SK-N-SH (cell line): ENCODE data around the gene ACOXL. TPM values are rescaled to one million over a fixed set of nuclear protein-coding genes. Genes with fewer than 3 reads are reported as not detected.

Source experiments
- CTCF ChIA-PET: fragments of 300-600, 350-600 bp; formaldehyde crosslinking; extraction: SDS; loops from one replicate; lab custom pipeline; 2021; lab: Yijun Ruan, JAX
- POLR2A ChIA-PET: fragments of 350-600 bp; sonication (Branson Sonifier 250); formaldehyde crosslinking; extraction: SDS; loops from one replicate; lab custom pipeline; 2020; ENCODE audit warnings: antibody characterized with exemption, inconsistent platforms; lab: Yijun Ruan, JAX
- DNase-seq: peaks from one replicate; pipeline ENCODE4 v3.0.0; 2012
- H2AFZ ChIP-seq: fragments of 200-600 bp; sonication (generic); 2 replicates; pipeline ENCODE4 v1.8.1; 2016; ENCODE audit warnings: antibody characterized with exemption, mild to moderate bottlenecking, low read depth
- H3F3A ChIP-seq: fragments of 200-600 bp; sonication (generic); replicated peaks from 2 replicates; pipeline ENCODE3; 2016; ENCODE audit warnings: antibody characterized with exemption, mild to moderate bottlenecking; ENCODE audit not compliant: insufficient read depth
- H3K27ac ChIP-seq, 2 experiments: fragments of 200-500 bp in 1 of 2; fragments of 200-600 bp in 1 of 2; sonication (Bioruptor generic) in 1 of 2; sonication (generic), shearing (Covaris generic) in 1 of 2; 2 replicates each; pipeline versions ENCODE4 v1.5.1 to v1.6.1; 2014 to 2016; ENCODE audit warnings: low read depth in 2 of 2, inconsistent platforms in 1 of 2, low read length in 1 of 2, mild to moderate bottlenecking in 1 of 2, mixed read lengths in 1 of 2
- H3K27me3 ChIP-seq: fragments of 200-600 bp; sonication (generic), shearing (Covaris generic); 2 replicates; pipeline ENCODE4 v1.6.1; 2016; ENCODE audit warnings: mixed run types; ENCODE audit not compliant: insufficient read depth
- H3K36me3 ChIP-seq, 2 experiments: fragments of 200-500 bp in 1 of 2; fragments of 200-600 bp in 1 of 2; sonication (Bioruptor generic) in 1 of 2; sonication (generic) in 1 of 2; replicated peaks in 1 of 2; 2 replicates each; pipeline versions ENCODE3 to v1.5.1; 2014 to 2016; ENCODE audit warnings: low read length in 1 of 2, mild to moderate bottlenecking in 1 of 2; ENCODE audit not compliant: insufficient read depth in 2 of 2, control insufficient read depth in 1 of 2
- H3K4me1 ChIP-seq, 2 experiments: fragments of 200-500 bp in 1 of 2; fragments of 200-600 bp in 1 of 2; sonication (Bioruptor generic) in 1 of 2; sonication (generic), shearing (Covaris generic) in 1 of 2; 2 replicates each; pipeline versions ENCODE4 v1.5.1 to v1.6.1; 2014 to 2016; ENCODE audit warnings: low read depth in 1 of 2, low read length in 1 of 2, mixed run types in 1 of 2; ENCODE audit not compliant: insufficient read depth in 2 of 2, control insufficient read depth in 1 of 2
- H3K4me2 ChIP-seq: fragments of 200-600 bp; sonication (generic), shearing (Covaris generic); 2 replicates; pipeline ENCODE4 v1.6.1; 2017; ENCODE audit warnings: mixed run types
- H3K4me3 ChIP-seq, 2 experiments: fragments of 200-500 bp in 1 of 2; fragments of 200-600 bp in 1 of 2; sonication (Bioruptor generic) in 1 of 2; sonication (generic), shearing (Covaris generic) in 1 of 2; 2 replicates each; pipeline versions ENCODE4 v1.5.1 to v1.8.1; 2014 to 2016; ENCODE audit warnings: low read depth in 2 of 2, inconsistent platforms in 1 of 2, low read length in 1 of 2, mild to moderate bottlenecking in 1 of 2, mixed read lengths in 1 of 2, moderate library complexity in 1 of 2
- H3K79me2 ChIP-seq: fragments of 200-600 bp; sonication (generic); 2 replicates; pipeline ENCODE4 v1.8.1; 2017; ENCODE audit warnings: mild to moderate bottlenecking; ENCODE audit not compliant: insufficient read depth
- H3K9ac ChIP-seq: fragments of 200-600 bp; sonication (generic); 2 replicates; pipeline ENCODE4 v1.6.1; 2017; ENCODE audit warnings: mixed run types
- H3K9me2 ChIP-seq: fragments of 200-600 bp; sonication (generic); 2 replicates; pipeline ENCODE4 v1.6.1; 2017; ENCODE audit warnings: mixed run types
- H3K9me3 ChIP-seq: fragments of 200-600 bp; sonication (generic); 2 replicates; pipeline ENCODE4 v1.6.1; 2017; ENCODE audit warnings: mixed run types, mild to moderate bottlenecking, moderate library complexity
- H4K20me1 ChIP-seq: fragments of 200-600 bp; sonication (generic); 2 replicates; pipeline ENCODE4 v1.6.1; 2017; ENCODE audit warnings: mild to moderate bottlenecking, mixed run types; ENCODE audit not compliant: insufficient read depth
- EP300 ChIP-seq, 2 experiments: IDR thresholded peaks; 2 replicates each; pipeline versions ENCODE4 v1.4.0 to v1.6.1; 2012; ENCODE audit warnings: borderline replicate concordance in 1 of 2, low read depth in 1 of 2, low read length in 1 of 2
- FOSL2 ChIP-seq: IDR thresholded peaks from 2 replicates; pipeline ENCODE4 v1.4.0; 2012; ENCODE audit warnings: low read depth, mild to moderate bottlenecking, moderate library complexity, borderline replicate concordance
- FOXJ3 ChIP-seq: sonication (generic); formaldehyde crosslinking; IDR thresholded peaks from 2 replicates; pipeline ENCODE4 v1.5.1; 2020; ENCODE audit warnings: mild to moderate bottlenecking, missing genetic modification reagents
- GATA2 ChIP-seq: sonication (generic); formaldehyde crosslinking; IDR thresholded peaks from 2 replicates; pipeline ENCODE4 v1.5.0; 2020; ENCODE audit warnings: mild to moderate bottlenecking, missing genetic modification reagents
- JUND ChIP-seq: IDR thresholded peaks from 2 replicates; pipeline ENCODE4 v1.4.0; 2012
- MEF2A ChIP-seq: IDR thresholded peaks from 2 replicates; pipeline ENCODE4 v1.4.0; 2012; ENCODE audit warnings: low read depth, borderline replicate concordance
- MXI1 ChIP-seq: IDR thresholded peaks from 2 replicates; pipeline ENCODE4 v1.6.1; 2012; ENCODE audit warnings: mild to moderate bottlenecking, low read depth, low read length, improper control_type of control experiment
- NFIC ChIP-seq: IDR thresholded peaks from 2 replicates; pipeline ENCODE4 v1.4.0; 2012; ENCODE audit warnings: borderline replicate concordance
- POLR2AphosphoS5 ChIP-seq: IDR thresholded peaks from 2 replicates; pipeline ENCODE4 v1.6.1; 2012; ENCODE audit warnings: low read depth, low read length
- RFX5 ChIP-seq: IDR thresholded peaks from 2 replicates; pipeline ENCODE4 v1.6.1; 2012; ENCODE audit warnings: mild to moderate bottlenecking, improper control_type of control experiment, low read length
- RXRA ChIP-seq: IDR thresholded peaks from 2 replicates; pipeline ENCODE4 v1.4.0; 2012; ENCODE audit warnings: low read depth, mild to moderate bottlenecking, borderline replicate concordance
- SMC3 ChIP-seq: IDR thresholded peaks from 2 replicates; pipeline ENCODE4 v1.6.1; 2012; ENCODE audit warnings: low read depth, low read length, improper control_type of control experiment
- TAF1 ChIP-seq: IDR thresholded peaks from 2 replicates; pipeline ENCODE4 v1.6.1; 2012; ENCODE audit warnings: low read depth, mild to moderate bottlenecking, low read length, moderate library complexity, borderline replicate concordance
- TCF12 ChIP-seq: IDR thresholded peaks from 2 replicates; pipeline ENCODE4 v1.4.0; 2012
- TEAD4 ChIP-seq: IDR thresholded peaks from 2 replicates; pipeline ENCODE4 v1.4.0; 2012; ENCODE audit warnings: mild to moderate bottlenecking, borderline replicate concordance; ENCODE audit not compliant: insufficient read depth
- USF2 ChIP-seq: fragments of 150-350 bp; IDR thresholded peaks from 2 replicates; pipeline ENCODE4 v1.6.1; 2017; ENCODE audit warnings: antibody characterized with exemption, low read length, low read depth, borderline replicate concordance
- YY1 ChIP-seq: IDR thresholded peaks from 2 replicates; pipeline ENCODE4 v1.4.0; 2012; ENCODE audit warnings: low read depth, mild to moderate bottlenecking
- WGBS: methylation state at CpG from one replicate; pipeline ENCODE4 v1.1.6; 2017; ENCODE audit warnings: low lambda C conversion rate; 5-methylcytosine and 5-hydroxymethylcytosine counted together
- polyA plus RNA-seq, 3 experiments: library from polyadenylated mRNA; depleted of rRNA; stranded (reverse); fragments of >200 nt; gene quantifications; 2 replicates each; pipeline ENCODE4 v1.2.3, GENCODE V29; 2012
- TF ChIP-seq, protein P1 (sequence below): fragments of 150-350 bp; IDR thresholded peaks from 2 replicates; pipeline ENCODE4 v1.6.1; 2016; ENCODE audit warnings: mild to moderate bottlenecking, low read depth, low read length
- TF ChIP-seq, protein P2 (sequence below): IDR thresholded peaks from 2 replicates; pipeline ENCODE4 v1.4.0; 2012; ENCODE audit warnings: low read depth, borderline replicate concordance
- TF ChIP-seq, protein P3 (sequence below): fragments of 200-600 bp; sonication (generic); IDR thresholded peaks from 2 replicates; pipeline ENCODE4 v1.6.1; 2017; ENCODE audit warnings: antibody characterized with exemption, mild to moderate bottlenecking, moderate library complexity

Gene ACOXL
- polyA plus RNA-seq, 1 of the 3 experiments (the other 2 are of a cell fraction), result not detected

- no peaks in the 10 kb centered on the region for H3K9me3 ChIP-seq
- H3K4me1 ChIP-seq, result peaks cover 4 to 43% of the 10 kb centered on the region in 2 experiments; a peak in 2 of 4 replicates
- no peaks in the 10 kb centered on the region for H3K79me2 ChIP-seq
- no peaks in the 10 kb centered on the region for H3K9me2 ChIP-seq
- no peak for TF ChIP-seq EP300 (IDR thresholded peaks at IDR 0.05; ENCODE audit: borderline replicate concordance in 1 of 2, low read depth in 1 of 2, low read length in 1 of 2)
- TF ChIP-seq SMC3, result no peak
- TF ChIP-seq MXI1, result no peak
- TF ChIP-seq TAF1, result no peak
- TF ChIP-seq MEF2A, result no peak
- TF ChIP-seq JUND, result no peak
- TF ChIP-seq FOXJ3 (CRISPR knock-in tag), result no peak
- TF ChIP-seq RFX5, result no peak
- TF ChIP-seq USF2, result no peak
- no peak for TF ChIP-seq TCF12
- TF ChIP-seq RXRA, result no peak
- TF ChIP-seq YY1, result no peak
- TF ChIP-seq TEAD4, result no peak
- TF ChIP-seq, protein P1, sequence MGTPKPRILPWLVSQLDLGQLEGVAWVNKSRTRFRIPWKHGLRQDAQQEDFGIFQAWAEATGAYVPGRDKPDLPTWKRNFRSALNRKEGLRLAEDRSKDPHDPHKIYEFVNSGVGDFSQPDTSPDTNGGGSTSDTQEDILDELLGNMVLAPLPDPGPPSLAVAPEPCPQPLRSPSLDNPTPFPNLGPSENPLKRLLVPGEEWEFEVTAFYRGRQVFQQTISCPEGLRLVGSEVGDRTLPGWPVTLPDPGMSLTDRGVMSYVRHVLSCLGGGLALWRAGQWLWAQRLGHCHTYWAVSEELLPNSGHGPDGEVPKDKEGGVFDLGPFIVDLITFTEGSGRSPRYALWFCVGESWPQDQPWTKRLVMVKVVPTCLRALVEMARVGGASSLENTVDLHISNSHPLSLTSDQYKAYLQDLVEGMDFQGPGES, result no peak
- no peak for TF ChIP-seq FOSL2
- TF ChIP-seq, protein P2, sequence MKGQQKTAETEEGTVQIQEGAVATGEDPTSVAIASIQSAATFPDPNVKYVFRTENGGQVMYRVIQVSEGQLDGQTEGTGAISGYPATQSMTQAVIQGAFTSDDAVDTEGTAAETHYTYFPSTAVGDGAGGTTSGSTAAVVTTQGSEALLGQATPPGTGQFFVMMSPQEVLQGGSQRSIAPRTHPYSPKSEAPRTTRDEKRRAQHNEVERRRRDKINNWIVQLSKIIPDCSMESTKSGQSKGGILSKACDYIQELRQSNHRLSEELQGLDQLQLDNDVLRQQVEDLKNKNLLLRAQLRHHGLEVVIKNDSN, result no peak
- no peak for TF ChIP-seq POLR2AphosphoS5
- no peak for TF ChIP-seq NFIC
- TF ChIP-seq, protein P3, sequence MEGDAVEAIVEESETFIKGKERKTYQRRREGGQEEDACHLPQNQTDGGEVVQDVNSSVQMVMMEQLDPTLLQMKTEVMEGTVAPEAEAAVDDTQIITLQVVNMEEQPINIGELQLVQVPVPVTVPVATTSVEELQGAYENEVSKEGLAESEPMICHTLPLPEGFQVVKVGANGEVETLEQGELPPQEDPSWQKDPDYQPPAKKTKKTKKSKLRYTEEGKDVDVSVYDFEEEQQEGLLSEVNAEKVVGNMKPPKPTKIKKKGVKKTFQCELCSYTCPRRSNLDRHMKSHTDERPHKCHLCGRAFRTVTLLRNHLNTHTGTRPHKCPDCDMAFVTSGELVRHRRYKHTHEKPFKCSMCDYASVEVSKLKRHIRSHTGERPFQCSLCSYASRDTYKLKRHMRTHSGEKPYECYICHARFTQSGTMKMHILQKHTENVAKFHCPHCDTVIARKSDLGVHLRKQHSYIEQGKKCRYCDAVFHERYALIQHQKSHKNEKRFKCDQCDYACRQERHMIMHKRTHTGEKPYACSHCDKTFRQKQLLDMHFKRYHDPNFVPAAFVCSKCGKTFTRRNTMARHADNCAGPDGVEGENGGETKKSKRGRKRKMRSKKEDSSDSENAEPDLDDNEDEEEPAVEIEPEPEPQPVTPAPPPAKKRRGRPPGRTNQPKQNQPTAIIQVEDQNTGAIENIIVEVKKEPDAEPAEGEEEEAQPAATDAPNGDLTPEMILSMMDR, result no peak
- TF ChIP-seq GATA2, result no peak
- no peaks in the 10 kb centered on the region for H3K27me3 ChIP-seq
- H2AFZ ChIP-seq, result no peak overlapping the region
- no peak overlapping the region for H3K9ac ChIP-seq
- DNase-seq, result no peak
- 98% methylated on average over 2 of the region's 2 CpGs for WGBS
- POLR2A ChIA-PET, result no interaction called here
- peaks cover 0 to 10% of the 10 kb centered on the region in 2 experiments for H3K36me3 ChIP-seq
- peaks cover 3% of the 10 kb centered on the region for H3F3A ChIP-seq
- H3K4me3 ChIP-seq, result no peak overlapping the region
- CTCF ChIA-PET, result interaction anchor here (1.6 to 7.1 kb wide), 2 partner anchors 12 to 16 kb away, joined by 3 to 31 read pairs; no protein-coding TSS in a partner anchor
- no peaks in the 10 kb centered on the region; the same call in 1 of the 2 replicates for H4K20me1 ChIP-seq
- H3K4me2 ChIP-seq, result no peak overlapping the region
- H3K27ac ChIP-seq, result no peak overlapping the region
Observed at GRCh38 chr2:111145951-111146350, 413.6 kb downstream of the ACOXL start.
